SK-N-SH (cell line): ENCODE measurements around the gene MAPK8IP1. TPM values are rescaled to one million over a fixed set of nuclear protein-coding genes. Genes with fewer than 3 reads are reported as not detected.
"Not testable (repeated sequence)": the region's sequence is repeated elsewhere in the genome, so short reads cannot be mapped to it uniquely, and the experiment has no call there.

Experiments used
- CTCF ChIA-PET: fragments of 300-600, 350-600 bp; formaldehyde crosslinking; extraction: SDS; loops from one replicate; lab custom pipeline; 2021; lab: Yijun Ruan, JAX
- POLR2A ChIA-PET: fragments of 350-600 bp; sonication (Branson Sonifier 250); formaldehyde crosslinking; extraction: SDS; loops from one replicate; lab custom pipeline; 2020; ENCODE audit warnings: antibody characterized with exemption, inconsistent platforms; lab: Yijun Ruan, JAX
- DNase-seq: peaks from one replicate; pipeline ENCODE4 v3.0.0; 2012
- H2AFZ ChIP-seq: fragments of 200-600 bp; sonication (generic); 2 replicates; pipeline ENCODE4 v1.8.1; 2016; ENCODE audit warnings: antibody characterized with exemption, mild to moderate bottlenecking, low read depth
- H3F3A ChIP-seq: fragments of 200-600 bp; sonication (generic); replicated peaks from 2 replicates; pipeline ENCODE3; 2016; ENCODE audit warnings: antibody characterized with exemption, mild to moderate bottlenecking; ENCODE audit not compliant: insufficient read depth
- H3K27ac ChIP-seq, 2 experiments: fragments of 200-500 bp in 1 of 2; fragments of 200-600 bp in 1 of 2; sonication (Bioruptor generic) in 1 of 2; sonication (generic), shearing (Covaris generic) in 1 of 2; 2 replicates each; pipeline versions ENCODE4 v1.5.1 to v1.6.1; 2014 to 2016; ENCODE audit warnings: low read depth in 2 of 2, inconsistent platforms in 1 of 2, low read length in 1 of 2, mild to moderate bottlenecking in 1 of 2, mixed read lengths in 1 of 2
- H3K27me3 ChIP-seq: fragments of 200-600 bp; sonication (generic), shearing (Covaris generic); 2 replicates; pipeline ENCODE4 v1.6.1; 2016; ENCODE audit warnings: mixed run types; ENCODE audit not compliant: insufficient read depth
- H3K36me3 ChIP-seq, 2 experiments: fragments of 200-500 bp in 1 of 2; fragments of 200-600 bp in 1 of 2; sonication (Bioruptor generic) in 1 of 2; sonication (generic) in 1 of 2; replicated peaks in 1 of 2; 2 replicates each; pipeline versions ENCODE3 to v1.5.1; 2014 to 2016; ENCODE audit warnings: low read length in 1 of 2, mild to moderate bottlenecking in 1 of 2; ENCODE audit not compliant: insufficient read depth in 2 of 2, control insufficient read depth in 1 of 2
- H3K4me1 ChIP-seq, 2 experiments: fragments of 200-500 bp in 1 of 2; fragments of 200-600 bp in 1 of 2; sonication (Bioruptor generic) in 1 of 2; sonication (generic), shearing (Covaris generic) in 1 of 2; 2 replicates each; pipeline versions ENCODE4 v1.5.1 to v1.6.1; 2014 to 2016; ENCODE audit warnings: low read depth in 1 of 2, low read length in 1 of 2, mixed run types in 1 of 2; ENCODE audit not compliant: insufficient read depth in 2 of 2, control insufficient read depth in 1 of 2
- H3K4me2 ChIP-seq: fragments of 200-600 bp; sonication (generic), shearing (Covaris generic); 2 replicates; pipeline ENCODE4 v1.6.1; 2017; ENCODE audit warnings: mixed run types
- H3K4me3 ChIP-seq, 2 experiments: fragments of 200-500 bp in 1 of 2; fragments of 200-600 bp in 1 of 2; sonication (Bioruptor generic) in 1 of 2; sonication (generic), shearing (Covaris generic) in 1 of 2; 2 replicates each; pipeline versions ENCODE4 v1.5.1 to v1.8.1; 2014 to 2016; ENCODE audit warnings: low read depth in 2 of 2, inconsistent platforms in 1 of 2, low read length in 1 of 2, mild to moderate bottlenecking in 1 of 2, mixed read lengths in 1 of 2, moderate library complexity in 1 of 2
- H3K79me2 ChIP-seq: fragments of 200-600 bp; sonication (generic); 2 replicates; pipeline ENCODE4 v1.8.1; 2017; ENCODE audit warnings: mild to moderate bottlenecking; ENCODE audit not compliant: insufficient read depth
- H3K9ac ChIP-seq: fragments of 200-600 bp; sonication (generic); 2 replicates; pipeline ENCODE4 v1.6.1; 2017; ENCODE audit warnings: mixed run types
- H3K9me2 ChIP-seq: fragments of 200-600 bp; sonication (generic); 2 replicates; pipeline ENCODE4 v1.6.1; 2017; ENCODE audit warnings: mixed run types
- H3K9me3 ChIP-seq: fragments of 200-600 bp; sonication (generic); 2 replicates; pipeline ENCODE4 v1.6.1; 2017; ENCODE audit warnings: mixed run types, mild to moderate bottlenecking, moderate library complexity
- H4K20me1 ChIP-seq: fragments of 200-600 bp; sonication (generic); 2 replicates; pipeline ENCODE4 v1.6.1; 2017; ENCODE audit warnings: mild to moderate bottlenecking, mixed run types; ENCODE audit not compliant: insufficient read depth
- CHD2 ChIP-seq: fragments of 150-350 bp; IDR thresholded peaks from 2 replicates; pipeline ENCODE4 v1.6.1; 2018; ENCODE audit warnings: low read length; ENCODE audit not compliant: partially characterized antibody
- EP300 ChIP-seq, 2 experiments: IDR thresholded peaks; 2 replicates each; pipeline versions ENCODE4 v1.4.0 to v1.6.1; 2012; ENCODE audit warnings: borderline replicate concordance in 1 of 2, low read depth in 1 of 2, low read length in 1 of 2
- EZH2phosphoT487 ChIP-seq: fragments of 200-600 bp; sonication (generic); IDR thresholded peaks from 2 replicates; pipeline ENCODE4 v1.6.1; 2017; ENCODE audit warnings: low read depth, mixed run types, mild to moderate bottlenecking, antibody characterized with exemption, moderate library complexity, borderline replicate concordance
- FOXM1 ChIP-seq: IDR thresholded peaks from 2 replicates; pipeline ENCODE4 v1.4.0; 2012; ENCODE audit warnings: low read depth, mild to moderate bottlenecking
- GATA2 ChIP-seq: sonication (generic); formaldehyde crosslinking; IDR thresholded peaks from 2 replicates; pipeline ENCODE4 v1.5.0; 2020; ENCODE audit warnings: mild to moderate bottlenecking, missing genetic modification reagents
- MXI1 ChIP-seq: IDR thresholded peaks from 2 replicates; pipeline ENCODE4 v1.6.1; 2012; ENCODE audit warnings: mild to moderate bottlenecking, low read depth, low read length, improper control_type of control experiment
- PBX3 ChIP-seq: IDR thresholded peaks from 2 replicates; pipeline ENCODE4; 2012
- RAD21 ChIP-seq: IDR thresholded peaks from 2 replicates; pipeline ENCODE4 v1.6.1; 2012; ENCODE audit warnings: mild to moderate bottlenecking, low read length
- RCOR1 ChIP-seq: fragments of 150-350 bp; IDR thresholded peaks from 2 replicates; pipeline ENCODE4 v1.6.1; 2017; ENCODE audit warnings: antibody characterized with exemption, low read length
- RXRA ChIP-seq: IDR thresholded peaks from 2 replicates; pipeline ENCODE4 v1.4.0; 2012; ENCODE audit warnings: low read depth, mild to moderate bottlenecking, borderline replicate concordance
- TCF12 ChIP-seq: IDR thresholded peaks from 2 replicates; pipeline ENCODE4 v1.4.0; 2012
- USF1 ChIP-seq: IDR thresholded peaks from 2 replicates; pipeline ENCODE4 v1.4.0; 2012; ENCODE audit warnings: low read depth, borderline replicate concordance
- USF2 ChIP-seq: fragments of 150-350 bp; IDR thresholded peaks from 2 replicates; pipeline ENCODE4 v1.6.1; 2017; ENCODE audit warnings: antibody characterized with exemption, low read length, low read depth, borderline replicate concordance
- WGBS: methylation state at CpG from one replicate; pipeline ENCODE4 v1.1.6; 2017; ENCODE audit warnings: low lambda C conversion rate; 5-methylcytosine and 5-hydroxymethylcytosine counted together
- polyA plus RNA-seq, 3 experiments: library from polyadenylated mRNA; depleted of rRNA; stranded (reverse); fragments of >200 nt; gene quantifications; 2 replicates each; pipeline ENCODE4 v1.2.3, GENCODE V29; 2012

MAPK8IP1 gene
- polyA plus RNA-seq, 1 of the 3 experiments (the other 2 are of a cell fraction), result 12.5 TPM

DNA sequence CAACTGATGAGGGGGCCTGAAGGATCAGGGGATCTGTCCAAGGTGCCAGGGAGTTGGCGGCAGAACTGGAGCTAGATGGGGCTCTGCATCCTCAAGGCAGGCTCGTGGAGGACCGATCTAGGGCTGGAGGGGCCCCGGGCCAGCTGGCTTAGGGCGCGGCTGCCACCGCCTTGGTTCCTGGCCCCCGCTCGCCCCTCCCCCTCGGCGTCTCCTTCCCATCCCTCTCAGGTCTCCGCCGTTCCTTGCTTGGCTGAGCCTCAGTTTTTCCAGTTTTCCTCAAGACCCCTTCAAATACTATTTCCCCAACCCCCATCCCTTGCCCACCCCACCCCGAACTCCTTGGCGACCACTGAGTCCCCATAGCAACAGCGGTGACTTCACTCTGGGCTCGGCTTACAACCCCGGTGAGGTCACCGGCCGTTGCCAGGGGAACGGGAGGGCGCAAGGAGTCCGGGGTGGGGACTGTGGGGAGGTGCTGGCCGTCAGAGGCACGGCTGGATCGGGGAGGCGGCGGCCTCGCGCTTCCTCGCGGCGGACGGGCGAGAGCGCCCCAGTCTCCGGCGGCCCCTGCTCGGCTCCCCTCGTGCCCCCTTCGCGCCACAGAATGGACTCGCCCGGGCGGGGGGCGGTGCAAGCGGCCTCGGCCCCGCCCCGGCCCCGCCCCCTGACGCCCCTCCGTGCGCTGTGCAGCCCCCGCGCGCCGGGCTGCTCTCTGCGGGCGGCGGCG lies 14.2 kb downstream of the MAPK8IP1 start (continued):
- TF ChIP-seq USF2 (no peak), FOXM1 (no peak), MXI1 (peak; percentile 64), RAD21 (no peak), CHD2 (peak; percentile 12), PBX3 (no peak), RXRA (no peak), USF1 (no peak), EZH2phosphoT487 (no peak), EP300 (IDR thresholded peaks at IDR 0.05; ENCODE audit: borderline replicate concordance in 1 of 2, low read depth in 1 of 2, low read length in 1 of 2) (peak in 1 of 2 experiments; percentile 45; a peak in 1 of 4 replicates), RCOR1 (no peak), GATA2 (CRISPR knock-in tag) (no peak), TCF12 (no peak)

DNA sequence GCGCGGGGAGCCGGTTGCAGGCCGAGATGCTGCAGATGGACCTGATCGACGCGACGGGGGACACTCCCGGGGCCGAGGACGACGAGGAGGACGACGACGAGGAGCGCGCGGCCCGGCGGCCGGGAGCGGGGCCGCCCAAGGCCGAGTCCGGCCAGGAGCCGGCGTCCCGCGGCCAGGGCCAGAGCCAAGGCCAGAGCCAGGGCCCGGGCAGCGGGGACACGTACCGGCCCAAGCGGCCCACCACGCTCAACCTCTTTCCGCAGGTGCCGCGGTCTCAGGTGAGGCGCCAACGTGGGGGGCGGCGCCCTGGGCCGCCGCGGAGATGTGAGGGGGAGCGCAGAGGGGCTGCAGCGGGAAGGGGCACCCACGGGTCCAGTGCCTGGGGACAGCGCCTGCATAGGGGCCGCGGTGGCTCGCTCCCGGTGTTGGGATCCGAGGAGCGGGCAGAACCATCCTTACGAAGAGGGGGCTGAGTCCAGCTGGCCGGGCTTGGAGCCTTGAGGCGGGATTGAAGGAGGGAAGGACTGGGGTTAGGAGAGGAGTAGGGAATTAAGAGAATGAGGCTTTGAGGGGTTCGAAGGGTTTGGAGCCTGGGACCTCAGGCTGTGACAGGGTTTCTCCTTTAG lies 14.8 kb downstream of the MAPK8IP1 start:
- H3K27ac ChIP-seq, result peak overlapping the region in 1 of 2 experiments; percentile 76; a peak in 1 of 4 replicates
- POLR2A ChIA-PET, H3K9me2 ChIP-seq, H2AFZ ChIP-seq, H3K27me3 ChIP-seq, H3F3A ChIP-seq, H4K20me1 ChIP-seq, H3K79me2 ChIP-seq, H3K9me3 ChIP-seq: not testable (repeated sequence)
- peak overlapping the region; percentile 99 for H3K4me2 ChIP-seq
- H3K36me3 ChIP-seq, result peaks cover 0 to 23% of the 10 kb centered on the region in 2 experiments
- peak overlapping the region; percentile 78 for H3K9ac ChIP-seq
- peak overlapping the region; percentile 52 to 93 for H3K4me3 ChIP-seq
- CTCF ChIA-PET, result interaction anchor here (1.1 to 2.8 kb wide), 2 partner anchors 19 to 28 kb away, joined by 3 to 17 read pairs; no protein-coding TSS in a partner anchor
- DNase-seq, result peak; percentile 72
- WGBS, result 15% methylated on average over 22 of the region's 59 CpGs
- H3K4me1 ChIP-seq, result peaks cover 11 to 42% of the 10 kb centered on the region in 2 experiments; a peak in 2 of 4 replicates
